Hepatocyte (in vitro differentiated cells): Measurements from ENCODE around the gene COA8. TPM values are rescaled to one million over a fixed set of nuclear protein-coding genes. Genes with fewer than 3 reads are reported as not detected.

Experiments
- DNase-seq: peaks from one replicate; pipeline ENCODE4 v3.0.0-alpha.2; 2016; ENCODE audit warnings: low spot score
- H2AFZ ChIP-seq: fragments of 200-600 bp; sonication (generic); 2 replicates; pipeline ENCODE4 v1.6.0; 2016; ENCODE audit warnings: antibody characterized with exemption, mild to moderate bottlenecking
- H3K27ac ChIP-seq: fragments of 200-600 bp; sonication (generic); 2 replicates; pipeline ENCODE4 v1.5.1; 2016; ENCODE audit warnings: mild to moderate bottlenecking
- H3K27me3 ChIP-seq: fragments of 200-600 bp; sonication (generic); 2 replicates; pipeline ENCODE4 v1.6.1; 2016
- H3K36me3 ChIP-seq: fragments of 200-600 bp; sonication (generic); replicated peaks from 2 replicates; pipeline ENCODE4 v1.5.1; 2016; ENCODE audit warnings: low read depth; ENCODE audit not compliant: insufficient read depth
- H3K4me1 ChIP-seq: fragments of 200-600 bp; sonication (generic); 2 replicates; pipeline ENCODE4 v1.5.1; 2016; ENCODE audit warnings: mild to moderate bottlenecking, moderate library complexity; ENCODE audit not compliant: insufficient read depth
- H3K4me2 ChIP-seq: fragments of 200-600 bp; sonication (generic); 2 replicates; pipeline ENCODE4 v1.6.0; 2016
- H3K4me3 ChIP-seq: fragments of 200-600 bp; sonication (generic); 2 replicates; pipeline ENCODE4 v1.5.1; 2016; ENCODE audit warnings: mild to moderate bottlenecking
- H3K79me2 ChIP-seq: fragments of 200-600 bp; sonication (generic); 2 replicates; pipeline ENCODE4 v1.6.0; 2017; ENCODE audit warnings: mild to moderate bottlenecking
- H3K9me2 ChIP-seq: fragments of 200-600 bp; sonication (generic); replicated peaks from 2 replicates; pipeline ENCODE4 v1.6.0; 2017; ENCODE audit warnings: mild to moderate bottlenecking; ENCODE audit not compliant: insufficient read depth
- H3K9me3 ChIP-seq: fragments of 200-600 bp; sonication (generic); 2 replicates; pipeline ENCODE4 v1.5.1; 2016; ENCODE audit warnings: low read depth, mild to moderate bottlenecking
- H4K20me1 ChIP-seq: fragments of 200-600 bp; sonication (generic); 2 replicates; pipeline ENCODE4 v1.6.0; 2016; ENCODE audit warnings: mild to moderate bottlenecking; ENCODE audit not compliant: insufficient read depth, poor library complexity, severe bottlenecking
- CTCF ChIP-seq: fragments of 200-600 bp; sonication (generic); IDR thresholded peaks from 2 replicates; pipeline ENCODE4 v1.5.1; 2016; ENCODE audit warnings: antibody characterized with exemption, mild to moderate bottlenecking; ENCODE audit not compliant: poor library complexity
- EZH2 ChIP-seq: fragments of 200-600 bp; sonication (generic); IDR thresholded peaks from 2 replicates; pipeline ENCODE4 v1.6.1; 2016; ENCODE audit warnings: antibody characterized with exemption, mild to moderate bottlenecking, borderline replicate concordance
- EZH2phosphoT487 ChIP-seq: fragments of 200-600 bp; sonication (generic); IDR thresholded peaks from one replicate; pipeline ENCODE4 v1.6.1; 2018; ENCODE audit warnings: antibody characterized with exemption, mild to moderate bottlenecking, low read depth, moderate library complexity; ENCODE audit not compliant: unreplicated experiment, severe bottlenecking
- WGBS: methylation state at CpG from one replicate; pipeline ENCODE4 v1.1.6; 2016; ENCODE audit warnings: low lambda C conversion rate; ENCODE audit errors: missing lambda C conversion rate; 5-methylcytosine and 5-hydroxymethylcytosine counted together
- polyA plus RNA-seq: library from polyadenylated mRNA; unstranded; fragments of >200 nt; fragmentation: Nextera tagmentation; extraction: Ambion mirVana; gene quantifications from 2 replicates; pipeline ENCODE4 v1.2.1, GENCODE V29; 2016
- total RNA-seq: library from RNA; depleted of rRNA; stranded (reverse); fragments of >200 nt; gene quantifications from 2 replicates; pipeline ENCODE4 v1.2.3, GENCODE V29; 2014

COA8 gene
- total and polyA plus RNA-seq, 2 experiments from 2014 or later = 58.7 to 68.2 TPM

GRCh38 chr14:103560691-103561090 is 2.1 kb upstream of the COA8 start:
- H3K27ac ChIP-seq = peak overlapping the region; percentile 100
- DNase-seq = no peak
- no peaks in the 10 kb centered on the region for H3K9me2 ChIP-seq
- peak overlapping the region; percentile 98 for H3K4me2 ChIP-seq
- WGBS = 93% methylated on average over 8 of the region's 8 CpGs
- TF ChIP-seq EZH2phosphoT487 = no peak
- H3K4me3 ChIP-seq = peak overlapping the region; percentile 100
- H2AFZ ChIP-seq = no peak overlapping the region
- H4K20me1 ChIP-seq = peaks cover 35% of the 10 kb centered on the region
- peaks cover 17% of the 10 kb centered on the region for H3K4me1 ChIP-seq
- no peaks in the 10 kb centered on the region for H3K9me3 ChIP-seq
- no peaks in the 10 kb centered on the region for H3K36me3 ChIP-seq
- no peaks in the 10 kb centered on the region for H3K27me3 ChIP-seq
- H3K79me2 ChIP-seq = peaks cover 92% of the 10 kb centered on the region

DNA sequence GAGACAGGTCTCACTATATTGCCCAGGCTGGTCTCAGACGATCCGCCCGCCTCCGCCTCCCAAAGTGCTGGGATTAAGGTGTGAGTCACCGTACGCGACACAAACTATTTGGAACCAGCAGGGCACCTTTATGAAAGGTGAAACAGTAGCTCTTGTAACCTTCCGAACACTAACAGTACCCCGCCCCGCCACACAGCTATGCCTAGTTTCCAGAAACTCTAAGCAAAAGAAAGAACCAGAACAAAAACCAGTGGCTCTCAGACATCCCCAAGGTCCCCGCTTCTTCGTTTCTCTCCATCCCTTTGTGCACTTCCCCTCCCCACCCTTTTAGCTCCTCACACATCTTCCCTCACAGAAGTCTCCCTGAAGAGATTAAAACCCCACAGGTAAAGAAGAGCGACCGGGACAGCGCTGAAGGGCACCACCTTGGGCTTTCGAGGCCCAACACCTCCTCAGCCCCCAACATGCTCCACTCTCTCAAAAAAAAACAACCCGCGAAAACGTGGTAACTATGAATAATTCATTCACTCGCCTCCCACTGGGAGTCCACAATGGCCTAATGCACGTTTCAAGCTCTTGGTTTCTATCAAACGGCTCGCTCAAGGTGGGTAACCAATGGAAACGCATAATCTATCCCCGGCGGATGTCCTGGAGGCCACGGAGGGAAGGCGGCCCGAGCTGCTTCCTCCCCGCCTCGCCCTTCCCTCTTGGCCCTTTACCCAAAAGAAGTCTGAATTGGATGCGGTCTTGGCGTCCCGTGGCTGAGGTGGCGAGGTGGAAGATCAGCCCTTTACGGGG is 1.2 kb upstream of the COA8 start:
- Histone ChIP-seq H3K27ac (peak overlapping the region; percentile 100), H3K79me2 (peaks cover 95% of the 10 kb centered on the region), H2AFZ (peak overlapping the region; percentile 92), H3K36me3 (no peaks in the 10 kb centered on the region), H3K4me3 (peak overlapping the region; percentile 100), H4K20me1 (peaks cover 36% of the 10 kb centered on the region), H3K4me1 (peaks cover 17% of the 10 kb centered on the region), H3K27me3 (no peaks in the 10 kb centered on the region), H3K9me2 (no peaks in the 10 kb centered on the region), H3K9me3 (no peaks in the 10 kb centered on the region), H3K4me2 (peak overlapping the region; percentile 98)
- DNase-seq = peak; percentile 55
- TF ChIP-seq EZH2 = no peak
- TF ChIP-seq CTCF = no peak
- no peak for TF ChIP-seq EZH2phosphoT487
- 4% methylated on average over 36 of the region's 36 CpGs for WGBS

- H2AFZ ChIP-seq = peak overlapping the region; percentile 92
- peak overlapping the region; percentile 100 for H3K27ac ChIP-seq
- peak; percentile 70 for DNase-seq
- no peaks in the 10 kb centered on the region for H3K9me3 ChIP-seq
- H3K79me2 ChIP-seq = peaks cover 95% of the 10 kb centered on the region
- TF ChIP-seq EZH2phosphoT487 = no peak
- TF ChIP-seq CTCF = no peak
- no peak for TF ChIP-seq EZH2
- peak overlapping the region; percentile 100 for H3K4me3 ChIP-seq
- H4K20me1 ChIP-seq = peaks cover 36% of the 10 kb centered on the region
- H3K36me3 ChIP-seq = no peaks in the 10 kb centered on the region
- WGBS = 1% methylated on average over 16 of the region's 25 CpGs
- H3K27me3 ChIP-seq = no peaks in the 10 kb centered on the region
- H3K4me1 ChIP-seq = peaks cover 17% of the 10 kb centered on the region
- H3K9me2 ChIP-seq = no peaks in the 10 kb centered on the region
- H3K4me2 ChIP-seq = peak overlapping the region; percentile 98
These were observed 656 bp upstream of the COA8 start for GRCh38 chr14:103562179-103562428.

DNA sequence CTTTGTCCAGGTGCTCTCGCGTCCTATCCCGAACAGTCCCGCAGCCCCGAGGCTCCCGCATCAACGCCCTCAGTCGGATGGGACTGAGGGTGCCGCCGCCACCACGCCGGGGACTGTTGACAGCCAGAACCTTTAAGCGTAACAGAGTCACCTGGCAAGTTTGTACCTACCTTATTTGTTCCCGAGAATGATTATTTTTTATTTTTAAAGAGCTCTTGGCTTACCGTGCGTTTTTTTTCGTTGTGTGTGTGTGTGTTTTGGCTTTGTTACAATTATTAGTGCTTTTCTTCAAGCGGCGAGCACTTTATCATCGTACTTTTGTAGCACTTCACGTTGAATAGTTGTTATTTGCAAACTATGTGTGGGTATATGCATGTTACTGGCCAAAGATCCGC is 463 bp downstream of the COA8 start:
- no peaks in the 10 kb centered on the region for H3K9me3 ChIP-seq
- 2% methylated on average over 21 of the region's 22 CpGs for WGBS

More for the DNA sequence above, 463 bp downstream of the COA8 start:
- H2AFZ ChIP-seq = peak overlapping the region; percentile 92
- TF ChIP-seq EZH2phosphoT487 (no peak), EZH2 (no peak), CTCF (no peak)
- no peaks in the 10 kb centered on the region for H3K27me3 ChIP-seq
- no peak for DNase-seq
- H3K4me3 ChIP-seq = peak overlapping the region; percentile 100
- H3K36me3 ChIP-seq = no peaks in the 10 kb centered on the region
- H3K4me2 ChIP-seq = peak overlapping the region; percentile 90
- peaks cover 37% of the 10 kb centered on the region for H4K20me1 ChIP-seq
- peak overlapping the region; percentile 100 for H3K27ac ChIP-seq
- H3K79me2 ChIP-seq = peaks cover 95% of the 10 kb centered on the region
- peaks cover 17% of the 10 kb centered on the region for H3K4me1 ChIP-seq
- no peaks in the 10 kb centered on the region for H3K9me2 ChIP-seq
